ENCODE data around the gene UCHL1.
"Not testable (repeated sequence)": the region's sequence is repeated elsewhere in the genome, so short reads cannot be mapped to it uniquely, and the experiment has no call there.

Gene UCHL1

GRCh38 chr4:41290479-41290878, 33.8 kb downstream of the UCHL1 start:
- no peak for DNase-seq (ENCODE audit: low read depth in 2 of 2)

- no peak for DNase-seq (ENCODE audit: low read depth in 2 of 2)
Measured at GRCh38 chr4:41294445-41295062, 37.8 kb downstream of the UCHL1 start.

GRCh38 chr4:41296995-41297394, 40.3 kb downstream of the UCHL1 start:
- no peak for DNase-seq (ENCODE audit: low read depth in 2 of 2)

- DNase-seq (ENCODE audit: low read depth in 2 of 2): no peak
Measured at GRCh38 chr4:41297832-41298231, 41.1 kb downstream of the UCHL1 start.

GRCh38 chr4:41299486-41299885, 42.8 kb downstream of the UCHL1 start:
- no peak for DNase-seq (ENCODE audit: low read depth in 2 of 2)

GRCh38 chr4:41301137-41301536, 44.4 kb downstream of the UCHL1 start:
- DNase-seq (ENCODE audit: low read depth in 2 of 2): no peak

- DNase-seq (ENCODE audit: low read depth in 2 of 2): no peak
Measured at GRCh38 chr4:41303372-41304118, 46.8 kb downstream of the UCHL1 start.

GRCh38 chr4:41304221-41304620, 47.5 kb downstream of the UCHL1 start:
- no peak for DNase-seq (ENCODE audit: low read depth in 2 of 2)

GRCh38 chr4:41305476-41305875, 48.7 kb downstream of the UCHL1 start:
- DNase-seq (ENCODE audit: low read depth in 2 of 2): no peak

GRCh38 chr4:41307638-41308037, 50.9 kb downstream of the UCHL1 start:
- no peak for DNase-seq (ENCODE audit: low read depth in 2 of 2)

GRCh38 chr4:41308398-41308797, 51.7 kb downstream of the UCHL1 start:
- no peak for DNase-seq (ENCODE audit: low read depth in 2 of 2)

- DNase-seq (ENCODE audit: low read depth in 2 of 2): not testable (repeated sequence)
Measured at GRCh38 chr4:41315426-41315825, 58.7 kb downstream of the UCHL1 start.

GRCh38 chr4:41315862-41316261, 59.1 kb downstream of the UCHL1 start:
- DNase-seq (ENCODE audit: low read depth in 2 of 2): no peak

Measured in stimulated activated CD8-positive, alpha-beta memory T cell treated with anti-CD3 and anti-CD28 coated beads, Interleukin-2, amount 100 ng/mL, for 48 hours (primary cell).